HAP-1 (cell line): Measurements from ENCODE around the gene SEMA3F.

ENCODE experiments used
- DNase-seq, 2 experiments: peaks; one replicate each; pipeline ENCODE4 v3.0.0-alpha.2; 2016 to 2020; ENCODE audit warnings: low spot score in 2 of 2
- H3K27me3 ChIP-seq: fragments of 250-450 bp; sonication (Bioruptor Pico); 2 replicates; pipeline ENCODE4 v1.5.1; 2020; ENCODE audit warnings: low read depth, mild to moderate bottlenecking, moderate library complexity
- H3K36me3 ChIP-seq: fragments of 250-450 bp; sonication (Bioruptor Pico); replicated peaks from 2 replicates; pipeline ENCODE4 v1.5.1; 2020; ENCODE audit warnings: mild to moderate bottlenecking
- H3K4me1 ChIP-seq: fragments of 250-450 bp; sonication (Bioruptor Pico); 2 replicates; pipeline ENCODE4 v1.5.1; 2020; ENCODE audit warnings: mild to moderate bottlenecking
- H3K4me3 ChIP-seq: fragments of 250-450 bp; sonication (Bioruptor Pico); 2 replicates; pipeline ENCODE4 v1.5.1; 2020; ENCODE audit warnings: mild to moderate bottlenecking, moderate library complexity
- H3K9me3 ChIP-seq: fragments of 250-450 bp; sonication (Bioruptor Pico); 2 replicates; pipeline ENCODE4 v1.5.1; 2020; ENCODE audit warnings: mild to moderate bottlenecking, moderate library complexity
- in situ Hi-C: fragments of 300-500 bp; cut with MboI; formaldehyde crosslinking; loops from 3 replicates; pipeline ENCODE4 v1.14.3; 2020; ENCODE audit warnings: low sequenced_read_pairs, inconsistent platforms, mixed read lengths

Gene SEMA3F

GRCh38 chr3:50154840-50155490, at the start of gene SEMA3F:
TSS of gene SEMA3F (plus strand) at chr3:50155324. CDS start at chr3:50159623, 4,299 bp downstream.
- Histone ChIP-seq H3K27me3 (peaks cover 3% of the 10 kb centered on the region; the same call in 1 of the 2 replicates), H3K4me1 (peaks cover 10% of the 10 kb centered on the region; the same call in 1 of the 2 replicates), H3K4me3 (peak within 1 kb of the TSS; percentile 41), H3K36me3 (no peaks in the 10 kb centered on the region; the same call in 1 of the 2 replicates), H3K9me3 (no peaks in the 10 kb centered on the region)
- in situ Hi-C loops = no loop called here
- DNase-seq = peak; percentile 40 to 72

- in situ Hi-C loops = no loop called here
- Histone ChIP-seq H3K4me1 (no peaks in the 10 kb centered on the region), H3K36me3 (peaks cover 95% of the 10 kb centered on the region), H3K9me3 (no peaks in the 10 kb centered on the region), H3K27me3 (no peaks in the 10 kb centered on the region), H3K4me3 (no peak overlapping the region)
- no peak for DNase-seq
These were observed 43.4 kb upstream of the SEMA3F start for GRCh38 chr3:50111757-50112156.

- Histone ChIP-seq H3K36me3 (peaks cover 95% of the 10 kb centered on the region), H3K4me3 (no peak overlapping the region), H3K4me1 (no peaks in the 10 kb centered on the region), H3K9me3 (no peaks in the 10 kb centered on the region), H3K27me3 (no peaks in the 10 kb centered on the region)
- DNase-seq = no peak
- in situ Hi-C loops = no loop called here
These were observed 42.7 kb upstream of the SEMA3F start for GRCh38 chr3:50112462-50112861.

GRCh38 chr3:50117120-50117519, 38.0 kb upstream of the SEMA3F start:
- no peaks in the 10 kb centered on the region for H3K4me1 ChIP-seq
- in situ Hi-C loops = no loop called here

GRCh38 chr3:50118237-50118636, 36.9 kb upstream of the SEMA3F start:
- Histone ChIP-seq H3K36me3 (peaks cover 76% of the 10 kb centered on the region), H3K27me3 (no peaks in the 10 kb centered on the region), H3K9me3 (no peaks in the 10 kb centered on the region), H3K4me1 (no peaks in the 10 kb centered on the region), H3K4me3 (no peak overlapping the region)
- in situ Hi-C loops = no loop called here
- DNase-seq = no peak

More at GRCh38 chr3:50117120-50117519, 38.0 kb upstream of the SEMA3F start:
- Histone ChIP-seq H3K27me3 (no peaks in the 10 kb centered on the region), H3K9me3 (no peaks in the 10 kb centered on the region), H3K4me3 (no peak overlapping the region), H3K36me3 (peaks cover 86% of the 10 kb centered on the region)
- no peak for DNase-seq

- in situ Hi-C loops = loop anchor here (5.0 kb wide), 2 partner anchors 63 to 153 kb away; no protein-coding TSS in a partner anchor
- H3K36me3 ChIP-seq = peaks cover 61% of the 10 kb centered on the region
- no peaks in the 10 kb centered on the region for H3K27me3 ChIP-seq
These were observed 35.3 kb upstream of the SEMA3F start for GRCh38 chr3:50119786-50120185.

GRCh38 chr3:50120364-50121071, 34.6 kb upstream of the SEMA3F start:
- H3K4me3 ChIP-seq = no peak overlapping the region
- no peaks in the 10 kb centered on the region for H3K27me3 ChIP-seq
- H3K9me3 ChIP-seq = no peaks in the 10 kb centered on the region
- in situ Hi-C loops = loop anchor here (5.0 kb wide), 2 partner anchors 62 to 152 kb away; no protein-coding TSS in a partner anchor
- peaks cover 53% of the 10 kb centered on the region for H3K36me3 ChIP-seq
- no peaks in the 10 kb centered on the region for H3K4me1 ChIP-seq
- no peak for DNase-seq

More at GRCh38 chr3:50119786-50120185, 35.3 kb upstream of the SEMA3F start:
- Histone ChIP-seq H3K4me1 (no peaks in the 10 kb centered on the region), H3K9me3 (no peaks in the 10 kb centered on the region), H3K4me3 (no peak overlapping the region)
- no peak for DNase-seq

- Histone ChIP-seq H3K36me3 (peaks cover 45% of the 10 kb centered on the region), H3K4me1 (no peaks in the 10 kb centered on the region), H3K27me3 (no peaks in the 10 kb centered on the region), H3K9me3 (no peaks in the 10 kb centered on the region), H3K4me3 (no peak overlapping the region)
- peak; percentile 69 to 87 for DNase-seq
- in situ Hi-C loops = loop anchor here (5.0 kb wide), 2 partner anchors 61 to 151 kb away; no protein-coding TSS in a partner anchor
These were observed 33.8 kb upstream of the SEMA3F start for GRCh38 chr3:50121072-50122032.

- DNase-seq = no peak
These were observed 33.1 kb upstream of the SEMA3F start for GRCh38 chr3:50122071-50122470.

GRCh38 chr3:50122661-50123391, 32.3 kb upstream of the SEMA3F start:
- DNase-seq = no peak
- Histone ChIP-seq H3K4me3 (no peak overlapping the region), H3K27me3 (no peaks in the 10 kb centered on the region), H3K9me3 (no peaks in the 10 kb centered on the region), H3K4me1 (no peaks in the 10 kb centered on the region), H3K36me3 (peaks cover 31% of the 10 kb centered on the region)
- in situ Hi-C loops = loop anchor here (5.0 kb wide), 2 partner anchors 59 to 149 kb away; no protein-coding TSS in a partner anchor

More at GRCh38 chr3:50122071-50122470, 33.1 kb upstream of the SEMA3F start:
- Histone ChIP-seq H3K9me3 (no peaks in the 10 kb centered on the region), H3K4me1 (no peaks in the 10 kb centered on the region), H3K4me3 (no peak overlapping the region), H3K36me3 (peaks cover 38% of the 10 kb centered on the region), H3K27me3 (no peaks in the 10 kb centered on the region)
- in situ Hi-C loops = loop anchor here (5.0 kb wide), 2 partner anchors 60 to 150 kb away; no protein-coding TSS in a partner anchor

- no peaks in the 10 kb centered on the region for H3K9me3 ChIP-seq
- no peak overlapping the region for H3K4me3 ChIP-seq
- H3K27me3 ChIP-seq = no peaks in the 10 kb centered on the region
- no peak for DNase-seq
- peaks cover 25% of the 10 kb centered on the region for H3K36me3 ChIP-seq
- in situ Hi-C loops = loop anchor here (5.0 kb wide), 2 partner anchors 59 to 149 kb away; no protein-coding TSS in a partner anchor
- H3K4me1 ChIP-seq = no peaks in the 10 kb centered on the region
These were observed 31.6 kb upstream of the SEMA3F start for GRCh38 chr3:50123394-50124051.

GRCh38 chr3:50124052-50124799, 30.9 kb upstream of the SEMA3F start:
- no peaks in the 10 kb centered on the region for H3K9me3 ChIP-seq
- H3K4me1 ChIP-seq = no peaks in the 10 kb centered on the region
- peaks cover 17% of the 10 kb centered on the region for H3K36me3 ChIP-seq
- DNase-seq = no peak
- in situ Hi-C loops = loop anchor here (5.0 kb wide), 2 partner anchors 58 to 148 kb away; no protein-coding TSS in a partner anchor
- no peak overlapping the region for H3K4me3 ChIP-seq
- no peaks in the 10 kb centered on the region for H3K27me3 ChIP-seq
